ENCODE results near the gene RBM22. TPM values are rescaled to one million over a fixed set of nuclear protein-coding genes. Genes with fewer than 3 reads are reported as not detected.

The RBM22 gene
- total RNA-seq, 1 experiment from 2014 or later = 66.8 TPM

GRCh38 chr5:150658121-150658520 lies 42.7 kb downstream of the RBM22 start:
- Histone ChIP-seq H3K4me3 (ENCODE audit: low read depth, low read length, poor library complexity, severe bottlenecking) (no peak overlapping the region), H3K9me3 (ENCODE audit: low read depth, low read length, poor library complexity, severe bottlenecking) (no peaks in the 10 kb centered on the region), H3K4me1 (ENCODE audit: insufficient read depth, low read length, poor library complexity, severe bottlenecking) (no peaks in the 10 kb centered on the region), H3K27me3 (replicated peaks; ENCODE audit: insufficient read depth, low read depth, low read length, poor library complexity) (no peaks in the 10 kb centered on the region), H3K27ac (ENCODE audit: low read depth, low read length, poor library complexity, severe bottlenecking) (no peak overlapping the region), H3K36me3 (ENCODE audit: insufficient read depth, low read length, poor library complexity, severe bottlenecking) (no peaks in the 10 kb centered on the region)
- ChIA-PET CTCF (no interaction called here), POLR2A (ENCODE audit: low non-redundant PET) (no interaction called here)
- BruUV-seq (replicated peaks) = no TSS peak
- TF ChIP-seq EZH2 (IDR thresholded peaks at IDR 0.05; ENCODE audit: borderline replicate concordance, low read depth, low read length, poor library complexity, severe bottlenecking) (no peak), CTCF (conservative IDR thresholded peaks at IDR 0.05; ENCODE audit: low read depth, low read length) (no peak)
- intact Hi-C loops (cut with micrococcal nuclease; ENCODE audit: unreplicated experiment) = loop anchor here (10.0 kb wide), 1 partner anchor 203 kb away; no protein-coding TSS in a partner anchor
- DNase-seq (ENCODE audit: low spot score) = no peak

GRCh38 chr5:150656191-150657132 lies 44.4 kb downstream of the RBM22 start:
- ChIA-PET CTCF (interaction anchor here (0.6 kb wide), 2 partner anchors 90 to 206 kb away, joined by 3 read pairs; no protein-coding TSS in a partner anchor), POLR2A (ENCODE audit: low non-redundant PET) (no interaction called here)
- DNase-seq (ENCODE audit: low spot score) = peak; percentile 83
- no peaks in the 10 kb centered on the region for H3K9me3 ChIP-seq (ENCODE audit: low read depth, low read length, poor library complexity, severe bottlenecking)
- no TSS peak for BruUV-seq (replicated peaks)
- H3K4me1 ChIP-seq (ENCODE audit: insufficient read depth, low read length, poor library complexity, severe bottlenecking) = peaks cover 9% of the 10 kb centered on the region
- peak overlapping the region; percentile 73 for H3K27ac ChIP-seq (ENCODE audit: low read depth, low read length, poor library complexity, severe bottlenecking)
- TF ChIP-seq CTCF (conservative IDR thresholded peaks at IDR 0.05; ENCODE audit: low read depth, low read length) (peak; percentile 54), EZH2 (IDR thresholded peaks at IDR 0.05; ENCODE audit: borderline replicate concordance, low read depth, low read length, poor library complexity, severe bottlenecking) (no peak)
- intact Hi-C loops (cut with micrococcal nuclease; ENCODE audit: unreplicated experiment) = loop anchor here (1.0 to 10.0 kb wide), 2 partner anchors 95 to 202 kb away; no protein-coding TSS in a partner anchor
- no peaks in the 10 kb centered on the region for H3K36me3 ChIP-seq (ENCODE audit: insufficient read depth, low read length, poor library complexity, severe bottlenecking)
- H3K27me3 ChIP-seq (replicated peaks; ENCODE audit: insufficient read depth, low read depth, low read length, poor library complexity) = no peaks in the 10 kb centered on the region
- H3K4me3 ChIP-seq (ENCODE audit: low read depth, low read length, poor library complexity, severe bottlenecking) = peak overlapping the region; percentile 66

GRCh38 chr5:150655221-150655620 lies 45.6 kb downstream of the RBM22 start:
- H3K27ac ChIP-seq (ENCODE audit: low read depth, low read length, poor library complexity, severe bottlenecking) = no peak overlapping the region
- no peak for DNase-seq (ENCODE audit: low spot score)
- no peaks in the 10 kb centered on the region for H3K27me3 ChIP-seq (replicated peaks; ENCODE audit: insufficient read depth, low read depth, low read length, poor library complexity)
- ChIA-PET POLR2A (ENCODE audit: low non-redundant PET) (no interaction called here), CTCF (no interaction called here)
- BruUV-seq (replicated peaks) = no TSS peak
- TF ChIP-seq EZH2 (IDR thresholded peaks at IDR 0.05; ENCODE audit: borderline replicate concordance, low read depth, low read length, poor library complexity, severe bottlenecking) = no peak
- TF ChIP-seq CTCF (conservative IDR thresholded peaks at IDR 0.05; ENCODE audit: low read depth, low read length) = no peak
- intact Hi-C loops (cut with micrococcal nuclease; ENCODE audit: unreplicated experiment) = loop anchor here (10.0 kb wide), 1 partner anchor 200 kb away; no protein-coding TSS in a partner anchor
- H3K4me3 ChIP-seq (ENCODE audit: low read depth, low read length, poor library complexity, severe bottlenecking) = no peak overlapping the region
- no peaks in the 10 kb centered on the region for H3K36me3 ChIP-seq (ENCODE audit: insufficient read depth, low read length, poor library complexity, severe bottlenecking)
- H3K4me1 ChIP-seq (ENCODE audit: insufficient read depth, low read length, poor library complexity, severe bottlenecking) = peaks cover 17% of the 10 kb centered on the region
- H3K9me3 ChIP-seq (ENCODE audit: low read depth, low read length, poor library complexity, severe bottlenecking) = no peaks in the 10 kb centered on the region
